ENCODE measurements around the gene GNMT.

The GNMT gene

DNA sequence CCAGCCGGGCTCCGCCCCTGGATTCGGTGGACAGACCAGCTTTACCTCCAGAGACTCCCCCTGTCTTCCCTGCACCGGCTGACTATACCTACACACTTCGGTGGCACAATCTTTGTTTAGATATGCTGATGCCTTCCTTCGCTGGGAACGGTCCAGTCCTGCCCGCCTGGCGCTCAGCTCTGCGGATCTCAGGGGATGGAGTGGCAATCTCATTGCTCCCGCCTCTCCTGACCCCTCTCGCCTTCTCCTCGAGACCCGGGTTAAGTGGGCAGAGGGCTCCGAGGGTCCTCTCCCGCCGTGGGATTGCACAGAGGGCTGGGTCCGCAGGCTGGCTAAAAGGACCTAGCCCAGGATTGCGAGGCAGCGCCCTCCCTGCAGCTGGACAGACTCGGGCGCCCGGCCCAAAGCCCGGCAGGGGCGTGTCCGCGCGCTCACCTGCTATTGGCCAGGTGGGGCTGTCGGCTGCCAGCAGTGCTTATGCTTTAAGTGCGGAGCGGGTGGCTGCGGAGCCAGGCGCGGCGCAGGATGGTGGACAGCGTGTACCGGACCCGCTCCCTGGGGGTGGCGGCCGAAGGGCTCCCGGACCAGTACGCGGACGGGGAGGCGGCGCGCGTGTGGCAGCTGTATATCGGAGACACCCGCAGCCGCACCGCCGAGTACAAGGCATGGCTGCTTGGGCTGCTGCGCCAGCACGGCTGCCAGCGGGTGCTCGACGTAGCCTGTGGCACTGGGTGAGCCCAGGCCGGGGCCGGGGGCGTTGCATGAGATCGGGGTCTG, at the start of gene GNMT:
TSS of gene GNMT (plus strand) at position 512 of the 777 bp plus-strand sequence. CDS start at position 526, 14 bp downstream.
- DNase-seq (peak; percentile 12), ATAC-seq (replicated peaks) (peak; percentile 76 to 79)
- peaks cover 17 to 20% of the 10 kb centered on the region in 2 donors for H3K4me1 Mint-ChIP-seq
- peaks cover 24 to 35% of the 10 kb centered on the region in 2 donors for H3K36me3 Mint-ChIP-seq
- peak within 1 kb of the TSS; percentile 82 to 89 for H3K4me3 Mint-ChIP-seq
- H3K9me3 Mint-ChIP-seq, result no peaks in the 10 kb centered on the region
- H3K27ac Mint-ChIP-seq, result peak within 1 kb of the TSS; percentile 65
- H3K27me3 Mint-ChIP-seq, result peaks cover 5 to 20% of the 10 kb centered on the region in 2 donors

DNA sequence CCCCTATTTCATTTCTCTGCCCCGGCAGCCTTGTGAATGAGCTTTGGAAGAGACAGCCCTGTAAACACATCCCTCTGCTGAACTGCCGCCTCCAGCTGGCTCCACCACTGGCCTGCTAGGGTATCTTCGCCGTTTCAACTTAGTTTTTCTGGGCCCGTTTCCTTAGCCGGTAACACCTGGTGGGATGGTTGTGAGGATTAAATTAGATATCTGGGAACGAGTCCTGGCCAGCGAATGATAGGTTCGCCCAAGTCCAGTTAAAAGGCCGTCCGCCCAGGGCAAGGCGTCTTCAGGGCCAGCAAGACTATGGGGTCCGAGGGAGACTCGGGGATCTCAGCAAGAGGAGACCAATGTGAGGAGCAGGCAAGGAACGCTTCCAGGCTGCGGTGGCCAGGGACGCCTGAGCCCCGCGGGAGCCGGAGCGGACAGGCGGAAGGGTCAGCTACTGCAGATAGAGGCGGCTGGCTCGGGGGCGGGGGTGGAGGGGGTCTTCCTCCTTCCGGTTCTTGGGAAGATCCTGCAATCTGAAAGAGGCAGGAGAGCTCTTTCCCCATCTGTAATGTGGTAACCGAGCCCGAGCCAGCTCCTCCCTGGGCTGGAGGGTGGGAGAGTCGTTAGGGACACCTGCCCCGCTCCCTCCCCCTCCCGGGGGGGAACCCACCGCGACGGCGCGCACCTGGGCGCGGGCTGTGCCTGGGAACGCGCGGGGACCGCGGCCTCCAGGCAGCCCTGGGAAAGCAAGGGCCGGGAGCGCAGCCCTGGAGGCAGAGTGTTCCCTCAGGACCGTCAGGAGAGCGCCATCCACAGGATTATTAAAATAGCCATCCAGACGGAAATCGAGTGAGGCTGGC, 49.2 kb upstream of the GNMT start:
- ATAC-seq (replicated peaks) (no peak), DNase-seq (no peak)
- no peaks in the 10 kb centered on the region for H3K9me3 Mint-ChIP-seq
- no peak overlapping the region for H3K27ac Mint-ChIP-seq
- H3K4me3 Mint-ChIP-seq, result peak overlapping the region; percentile 10 to 70
- no peaks in the 10 kb centered on the region for H3K36me3 Mint-ChIP-seq
- H3K27me3 Mint-ChIP-seq, result peaks cover 5 to 11% of the 10 kb centered on the region in 2 donors
- peaks cover 3 to 14% of the 10 kb centered on the region in 2 donors for H3K4me1 Mint-ChIP-seq

DNA sequence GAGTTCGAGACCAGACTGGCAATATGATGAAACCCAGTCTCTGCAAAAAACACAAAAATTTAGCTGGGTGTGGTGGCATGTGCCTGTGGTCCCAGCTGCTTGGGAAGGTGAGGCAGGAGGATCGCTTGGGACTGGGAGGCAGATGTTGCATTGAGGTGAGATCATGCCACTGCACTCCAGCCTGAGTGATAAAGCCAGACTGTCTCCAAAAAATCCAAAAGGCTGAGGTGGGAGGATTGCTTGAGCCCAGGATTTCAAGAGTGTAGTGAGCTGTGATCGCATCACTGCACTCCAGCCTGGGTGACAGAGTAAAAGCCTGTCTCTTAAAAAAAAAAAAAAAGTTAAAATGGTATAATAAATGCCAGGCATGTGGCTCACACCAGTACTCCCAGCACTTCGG, 46.0 kb upstream of the GNMT start:
- H3K36me3 Mint-ChIP-seq, result no peaks in the 10 kb centered on the region
- no peak overlapping the region for H3K27ac Mint-ChIP-seq
- no peak for DNase-seq
- ATAC-seq (replicated peaks), result no peak
- H3K4me3 Mint-ChIP-seq, result no peak overlapping the region
- H3K4me1 Mint-ChIP-seq, result peaks cover 5 to 14% of the 10 kb centered on the region in 2 donors
- H3K27me3 Mint-ChIP-seq, result peaks cover 5 to 11% of the 10 kb centered on the region in 2 donors
- no peaks in the 10 kb centered on the region for H3K9me3 Mint-ChIP-seq

DNA sequence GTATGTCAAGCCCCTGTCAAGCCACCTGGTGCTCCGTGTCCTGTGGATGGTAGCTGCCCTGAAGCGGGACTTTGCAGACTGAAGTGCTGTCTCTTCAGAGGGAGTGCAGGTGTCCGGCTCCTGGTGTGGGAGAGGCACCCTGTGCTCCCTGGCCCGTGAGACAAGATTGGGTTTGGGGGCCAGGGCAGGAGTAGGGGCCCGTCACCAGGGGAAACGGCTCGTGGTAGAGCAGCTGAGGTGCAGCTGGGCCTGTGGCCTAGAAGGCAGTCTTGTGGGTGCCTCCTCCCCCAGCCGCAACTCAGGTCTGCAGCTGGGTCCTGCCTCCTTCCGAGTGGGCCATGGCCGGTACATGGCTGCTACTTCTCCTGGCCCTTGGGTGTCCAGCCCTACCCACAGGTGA, 44.8 kb upstream of the GNMT start, which contains the start of gene PTCRA:
TSS of gene PTCRA (plus strand) at position 322 of the 400 bp plus-strand sequence. CDS start at position 339, 17 bp downstream.
- no peak for DNase-seq
- ATAC-seq (replicated peaks), result peak in 1 of 2 donors; percentile 41
- H3K4me3 Mint-ChIP-seq, result no peak within 1 kb of the TSS
- peak within 1 kb of the TSS; percentile 49 for H3K27ac Mint-ChIP-seq
- H3K4me1 Mint-ChIP-seq, result peaks cover 5 to 14% of the 10 kb centered on the region in 2 donors
- no peaks in the 10 kb centered on the region for H3K36me3 Mint-ChIP-seq
- peaks cover 5 to 11% of the 10 kb centered on the region in 2 donors for H3K27me3 Mint-ChIP-seq
- H3K9me3 Mint-ChIP-seq, result no peaks in the 10 kb centered on the region

DNA sequence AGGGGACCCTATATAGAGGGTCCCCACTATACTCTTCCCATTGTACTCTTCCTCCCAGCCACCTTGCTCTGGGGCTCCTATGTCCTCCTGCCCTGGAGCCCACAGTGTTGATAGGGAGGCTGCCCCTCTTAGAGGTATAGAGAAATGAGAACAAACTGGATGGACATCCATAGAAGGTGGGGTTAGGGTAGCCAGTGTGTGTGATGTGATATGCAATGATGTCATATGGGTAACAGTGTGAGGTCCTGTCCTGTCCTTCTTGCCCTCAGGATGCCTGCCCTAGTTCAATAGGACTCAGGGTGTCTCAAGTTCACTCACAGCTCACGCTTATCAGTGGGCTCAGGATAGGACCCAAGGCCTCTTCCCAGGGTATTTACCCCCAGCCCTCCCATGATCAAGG, 44.3 kb upstream of the GNMT start:
- no peaks in the 10 kb centered on the region for H3K9me3 Mint-ChIP-seq
- no peak overlapping the region for H3K4me3 Mint-ChIP-seq
- peaks cover 3 to 12% of the 10 kb centered on the region in 2 donors for H3K4me1 Mint-ChIP-seq
- no peak for ATAC-seq (replicated peaks)
- no peak for DNase-seq
- H3K27ac Mint-ChIP-seq, result peak overlapping the region; percentile 49
- no peaks in the 10 kb centered on the region for H3K36me3 Mint-ChIP-seq
- H3K27me3 Mint-ChIP-seq, result peaks cover 1 to 8% of the 10 kb centered on the region in 2 donors

DNA sequence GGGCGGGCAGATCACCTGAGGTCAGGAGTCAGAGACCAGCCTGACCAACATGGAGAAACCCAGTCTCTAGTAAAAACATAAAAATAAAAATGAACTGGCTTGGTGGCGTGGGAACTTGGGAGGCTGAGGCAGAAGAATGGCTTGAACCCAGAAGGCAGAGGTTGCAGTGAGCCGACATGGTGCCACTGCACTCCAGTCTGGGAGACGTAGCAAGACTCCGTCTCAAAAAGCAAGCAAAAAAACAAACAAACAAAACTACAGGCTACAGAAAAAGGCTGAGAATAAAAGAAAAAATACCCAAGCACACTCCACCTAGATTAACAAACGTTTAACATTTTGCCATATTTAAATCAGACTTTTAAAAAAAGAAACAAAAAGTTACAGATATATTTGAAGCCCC, 38.8 kb upstream of the GNMT start:
- H3K4me1 Mint-ChIP-seq, result peaks cover 10 to 11% of the 10 kb centered on the region in 2 donors
- H3K9me3 Mint-ChIP-seq, result no peaks in the 10 kb centered on the region
- no peaks in the 10 kb centered on the region for H3K27me3 Mint-ChIP-seq
- DNase-seq (no peak), ATAC-seq (replicated peaks) (no peak)
- H3K4me3 Mint-ChIP-seq, result no peak overlapping the region
- H3K27ac Mint-ChIP-seq, result no peak overlapping the region
- H3K36me3 Mint-ChIP-seq, result no peaks in the 10 kb centered on the region

DNA sequence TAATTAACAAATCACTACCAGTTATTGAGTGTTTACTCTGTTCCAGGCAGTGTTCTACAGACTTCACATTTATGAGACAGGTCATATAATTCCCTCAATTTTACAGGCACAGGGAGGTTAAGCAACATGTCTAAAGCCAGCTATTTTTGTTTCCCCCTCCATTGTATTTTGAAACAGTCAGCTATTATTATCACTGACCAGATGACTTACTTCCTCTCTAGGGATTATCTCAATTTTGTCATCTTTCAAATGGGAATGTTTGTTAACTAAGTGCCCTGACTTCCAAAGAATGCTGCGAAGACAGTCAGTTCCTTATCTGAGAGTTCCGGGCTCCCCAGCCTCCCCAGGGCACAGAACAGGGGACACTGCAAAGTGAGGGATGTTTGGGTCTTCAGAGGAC, 36.9 kb upstream of the GNMT start:
- H3K36me3 Mint-ChIP-seq, result peaks cover 2 to 3% of the 10 kb centered on the region in 2 donors
- ATAC-seq (replicated peaks) (no peak), DNase-seq (no peak)
- H3K4me1 Mint-ChIP-seq, result peaks cover 14 to 16% of the 10 kb centered on the region in 2 donors
- no peak overlapping the region for H3K4me3 Mint-ChIP-seq
- no peak overlapping the region for H3K27ac Mint-ChIP-seq
- no peaks in the 10 kb centered on the region for H3K27me3 Mint-ChIP-seq
- H3K9me3 Mint-ChIP-seq, result peaks cover 0 to 1% of the 10 kb centered on the region in 2 donors

DNA sequence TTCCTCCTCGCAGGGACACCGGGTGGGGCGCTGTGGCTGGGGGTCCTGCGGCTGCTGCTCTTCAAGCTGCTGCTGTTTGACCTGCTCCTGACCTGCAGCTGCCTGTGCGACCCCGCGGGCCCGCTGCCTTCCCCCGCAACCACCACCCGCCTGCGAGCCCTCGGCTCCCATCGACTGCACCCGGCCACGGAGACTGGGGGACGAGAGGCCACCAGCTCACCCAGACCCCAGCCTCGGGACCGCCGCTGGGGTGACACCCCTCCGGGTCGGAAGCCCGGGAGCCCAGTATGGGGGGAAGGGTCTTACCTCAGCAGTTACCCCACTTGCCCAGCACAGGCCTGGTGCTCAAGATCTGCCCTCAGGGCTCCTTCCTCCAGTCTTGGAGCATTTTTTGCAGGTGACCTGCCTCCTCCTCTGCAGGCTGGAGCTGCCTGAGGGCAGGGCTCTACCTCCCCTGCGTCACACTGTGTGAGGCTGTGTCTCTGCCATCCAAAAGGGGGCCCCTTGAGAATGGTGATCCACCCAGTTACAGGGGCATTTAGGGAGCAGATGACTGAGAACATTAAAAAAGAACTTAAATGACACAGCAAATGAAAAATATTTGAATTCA, 35.2 kb upstream of the GNMT start:
- Mint-ChIP-seq H3K9me3 (peaks cover 0 to 1% of the 10 kb centered on the region in 2 donors), H3K36me3 (peaks cover 5 to 6% of the 10 kb centered on the region in 2 donors), H3K27me3 (no peaks in the 10 kb centered on the region), H3K27ac (no peak overlapping the region), H3K4me1 (peaks cover 17 to 20% of the 10 kb centered on the region in 2 donors), H3K4me3 (no peak overlapping the region)
- no peak for DNase-seq
- ATAC-seq (replicated peaks), result no peak

DNA sequence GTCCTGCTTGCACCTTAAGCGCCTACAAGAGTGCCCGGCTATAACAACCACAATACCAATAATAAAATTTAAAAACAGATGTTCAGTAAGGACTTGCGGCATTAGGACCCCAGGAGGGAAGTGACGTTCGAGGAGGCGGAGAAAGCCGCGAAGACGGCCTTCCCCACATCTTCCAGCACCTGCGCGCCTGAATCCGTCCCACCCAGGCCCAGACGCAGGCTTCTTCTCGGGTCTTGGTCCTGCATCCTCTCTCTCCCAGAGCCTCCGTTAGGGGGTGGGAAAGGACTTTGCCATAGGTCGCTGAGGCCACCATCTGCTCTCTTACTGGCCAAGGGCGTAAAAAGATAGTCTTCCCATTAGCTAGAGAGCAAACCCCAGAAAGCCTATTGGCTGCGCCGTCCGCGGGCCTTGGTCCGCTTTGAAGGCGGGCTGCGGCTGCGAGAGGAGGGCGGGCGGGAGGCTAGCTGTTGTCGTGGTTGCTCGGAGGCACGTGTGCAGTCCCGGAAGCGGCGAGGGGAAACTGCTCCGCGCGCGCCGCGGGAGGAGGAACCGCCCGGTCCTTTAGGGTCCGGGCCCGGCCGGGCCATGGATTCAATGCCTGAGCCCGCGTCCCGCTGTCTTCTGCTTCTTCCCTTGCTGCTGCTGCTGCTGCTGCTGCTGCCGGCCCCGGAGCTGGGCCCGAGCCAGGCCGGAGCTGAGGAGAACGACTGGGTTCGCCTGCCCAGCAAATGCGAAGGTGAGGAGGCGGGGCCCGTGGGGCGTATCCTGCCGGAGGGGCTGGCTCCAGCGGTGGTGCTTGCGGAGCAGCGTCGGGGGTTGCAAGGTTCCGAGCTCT, 31.4 kb upstream of the GNMT start, which contains the start of gene CNPY3:
TSS of gene CNPY3 (plus strand) at position 495 of the 835 bp plus-strand sequence. CDS start at position 586, 91 bp downstream.
- Mint-ChIP-seq H3K4me1 (peaks cover 34 to 48% of the 10 kb centered on the region in 2 donors), H3K4me3 (peak within 1 kb of the TSS; percentile 93 to 95), H3K27me3 (no peaks in the 10 kb centered on the region), H3K36me3 (peaks cover 36 to 41% of the 10 kb centered on the region in 2 donors), H3K27ac (peak within 1 kb of the TSS; percentile 96), H3K9me3 (peaks cover 0 to 1% of the 10 kb centered on the region in 2 donors)
- DNase-seq (peak; percentile 94), ATAC-seq (replicated peaks) (peak; percentile 78 to 82)

DNA sequence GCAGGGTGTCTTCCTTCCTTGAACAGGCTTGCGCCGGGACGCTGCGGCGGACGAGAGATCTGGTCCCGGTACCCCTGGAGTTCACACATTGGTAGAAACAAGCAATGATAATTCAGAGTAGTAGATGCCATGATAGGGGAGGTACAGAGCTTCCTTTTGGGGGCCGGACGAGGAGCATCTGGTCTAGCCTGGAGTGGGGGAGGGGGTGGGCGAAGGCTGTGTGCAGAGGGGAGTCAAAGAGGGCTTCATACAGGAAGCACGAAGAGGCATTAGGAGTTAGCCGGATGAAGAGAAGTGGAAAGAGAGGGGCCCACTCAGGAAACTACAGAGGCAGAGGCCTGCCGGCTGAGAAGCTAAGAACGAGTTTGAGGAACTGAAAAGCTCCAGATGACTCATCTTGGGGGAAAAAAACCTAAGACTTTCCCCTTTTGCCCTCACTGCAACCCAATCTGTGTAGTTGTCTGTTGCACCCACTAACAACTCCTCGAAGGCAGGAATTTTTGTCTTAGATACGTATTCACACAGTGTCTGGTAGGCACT, 30.7 kb upstream of the GNMT start:
- peaks cover 39 to 43% of the 10 kb centered on the region in 2 donors for H3K36me3 Mint-ChIP-seq
- H3K27ac Mint-ChIP-seq, result peak overlapping the region; percentile 96
- H3K27me3 Mint-ChIP-seq, result no peaks in the 10 kb centered on the region
- H3K4me1 Mint-ChIP-seq, result peaks cover 32 to 55% of the 10 kb centered on the region in 2 donors
- ATAC-seq (replicated peaks), result peak; percentile 64
- H3K4me3 Mint-ChIP-seq, result peak overlapping the region; percentile 93 to 95
- H3K9me3 Mint-ChIP-seq, result peaks cover 0 to 1% of the 10 kb centered on the region in 2 donors
- DNase-seq, result peak; percentile 83

DNA sequence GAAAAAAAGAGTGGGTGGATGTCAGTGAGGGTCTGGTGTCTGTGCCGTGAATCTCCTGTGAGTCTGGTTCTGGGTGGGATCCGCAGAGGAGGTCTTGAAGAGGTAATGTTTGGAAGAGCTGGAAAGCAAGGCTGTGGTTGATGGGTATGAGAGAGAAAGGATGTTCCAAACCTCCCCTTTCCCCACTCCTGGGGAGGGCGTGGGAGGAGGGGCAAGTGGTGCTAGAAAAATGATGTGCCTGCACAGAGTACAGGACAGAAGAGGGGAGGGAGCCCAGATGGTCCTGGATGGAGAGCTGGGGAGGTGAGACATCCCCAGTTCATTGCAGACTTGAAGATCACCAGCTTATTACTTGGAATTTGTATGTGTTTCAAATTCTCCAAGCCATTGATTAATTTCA, 28.1 kb upstream of the GNMT start:
- Mint-ChIP-seq H3K9me3 (peaks cover 0 to 1% of the 10 kb centered on the region in 2 donors), H3K27ac (peak overlapping the region; percentile 9), H3K36me3 (peaks cover 47 to 64% of the 10 kb centered on the region in 2 donors), H3K4me3 (peak overlapping the region; percentile 82 to 95), H3K27me3 (no peaks in the 10 kb centered on the region), H3K4me1 (peaks cover 42 to 78% of the 10 kb centered on the region in 2 donors)
- DNase-seq (no peak), ATAC-seq (replicated peaks) (no peak)

DNA sequence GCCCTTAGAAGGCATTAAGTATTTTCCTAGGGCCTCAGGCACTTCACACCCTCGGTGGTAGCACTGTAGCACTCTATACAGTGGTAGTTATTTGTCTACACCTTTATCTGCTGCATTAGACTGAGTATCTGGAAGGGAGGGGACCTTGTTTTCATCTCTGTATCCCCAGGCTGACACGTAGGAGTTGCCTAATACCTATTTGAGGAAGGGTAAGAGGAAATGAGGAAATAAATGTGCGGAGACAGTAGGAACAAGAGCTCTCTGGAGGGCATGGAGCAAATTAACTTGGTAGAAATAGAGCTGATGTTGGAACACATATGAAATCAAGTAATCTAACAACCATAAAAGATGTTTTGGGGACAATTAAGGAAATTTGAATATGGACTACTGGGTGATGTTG, 27.3 kb upstream of the GNMT start:
- Mint-ChIP-seq H3K36me3 (peaks cover 52 to 70% of the 10 kb centered on the region in 2 donors), H3K4me3 (peak overlapping the region; percentile 82 to 95), H3K4me1 (peaks cover 45 to 76% of the 10 kb centered on the region in 2 donors)

DNA sequence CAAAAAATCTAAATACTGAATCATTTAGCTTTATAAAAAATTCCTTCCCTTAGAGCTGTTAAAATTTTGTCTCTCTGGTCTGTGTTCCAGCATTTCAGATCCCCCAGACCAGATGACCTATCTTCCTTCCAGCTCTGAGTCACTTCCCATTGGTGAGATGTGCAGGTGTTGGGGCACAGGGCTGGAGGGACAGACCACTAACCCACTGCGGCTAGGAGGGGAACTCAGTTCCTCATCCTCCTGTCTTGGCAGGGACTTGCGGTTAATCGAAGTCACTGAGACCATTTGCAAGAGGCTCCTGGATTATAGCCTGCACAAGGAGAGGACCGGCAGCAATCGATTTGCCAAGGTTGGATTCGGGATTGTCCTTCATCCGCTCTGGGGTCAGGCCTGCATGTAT, 25.2 kb upstream of the GNMT start:
- Mint-ChIP-seq H3K4me1 (peaks cover 41 to 77% of the 10 kb centered on the region in 2 donors), H3K27ac (peak overlapping the region; percentile 67), H3K36me3 (peaks cover 60 to 82% of the 10 kb centered on the region in 2 donors), H3K27me3 (no peaks in the 10 kb centered on the region), H3K9me3 (no peaks in the 10 kb centered on the region), H3K4me3 (peak overlapping the region in 1 of 2 donors; percentile 39)
- DNase-seq, result peak; percentile 47
- ATAC-seq (replicated peaks), result peak; percentile 83 to 89

More for the DNA sequence above, 27.3 kb upstream of the GNMT start:
- ATAC-seq (replicated peaks), result no peak
- no peak overlapping the region for H3K27ac Mint-ChIP-seq
- DNase-seq, result no peak
- peaks cover 0 to 1% of the 10 kb centered on the region in 2 donors for H3K9me3 Mint-ChIP-seq
- H3K27me3 Mint-ChIP-seq, result no peaks in the 10 kb centered on the region

Data from stimulated activated naive B cell treated with anti-CD40 and anti-IgM and Interleukin-4, amounts not matched to agents 10 μg/mL and 1 μg/mL and 100 μg/mL, for 72 hours (primary cell).